Epithelial cell of prostate (primary cell): ENCODE measurements around the gene RBL2.
"Not testable (repeated sequence)": the region's sequence is repeated elsewhere in the genome, so short reads cannot be mapped to it uniquely, and the experiment has no call there.

Experiments
- DNase-seq: peaks from one replicate; pipeline ENCODE4 v3.0.0-alpha.2; 2011; ENCODE audit warnings: low read depth, low spot score
- H3K27ac ChIP-seq: fragments of 450-650 bp; 2 replicates; pipeline ENCODE4 v1.5.1; 2017; ENCODE audit warnings: mild to moderate bottlenecking

RBL2 gene

GRCh38 chr16:53503991-53504663 lies 69.9 kb downstream of the RBL2 start:
- peak overlapping the region; percentile 81 for H3K27ac ChIP-seq
- DNase-seq, result no peak

- peak overlapping the region; percentile 81 for H3K27ac ChIP-seq
- DNase-seq, result no peak
These were observed 70.4 kb downstream of the RBL2 start for GRCh38 chr16:53504665-53505064.

GRCh38 chr16:53506254-53506653 lies 72.0 kb downstream of the RBL2 start:
- H3K27ac ChIP-seq, result no peak overlapping the region
- DNase-seq, result no peak

- no peak overlapping the region for H3K27ac ChIP-seq
- no peak for DNase-seq
These were observed 73.4 kb downstream of the RBL2 start for GRCh38 chr16:53507464-53508179.

- H3K27ac ChIP-seq, result no peak overlapping the region
- DNase-seq, result no peak
These were observed 75.8 kb downstream of the RBL2 start for GRCh38 chr16:53509906-53510703.

GRCh38 chr16:53510704-53511070 lies 76.4 kb downstream of the RBL2 start:
- peak overlapping the region; percentile 17 for H3K27ac ChIP-seq
- DNase-seq, result no peak

GRCh38 chr16:53511084-53511402 lies 76.8 kb downstream of the RBL2 start:
- peak overlapping the region; percentile 17 for H3K27ac ChIP-seq
- no peak for DNase-seq

GRCh38 chr16:53511403-53512280 lies 77.4 kb downstream of the RBL2 start:
- peak overlapping the region; percentile 17 for H3K27ac ChIP-seq
- no peak for DNase-seq

- not testable (repeated sequence) for H3K27ac ChIP-seq, DNase-seq
These were observed 78.5 kb downstream of the RBL2 start for GRCh38 chr16:53512795-53513194.

GRCh38 chr16:53515259-53515658 lies 81.0 kb downstream of the RBL2 start:
- no peak for DNase-seq
- H3K27ac ChIP-seq, result no peak overlapping the region

- no peak overlapping the region for H3K27ac ChIP-seq
- no peak for DNase-seq
These were observed 81.5 kb downstream of the RBL2 start for GRCh38 chr16:53515811-53516210.

- no peak overlapping the region for H3K27ac ChIP-seq
These were observed 83.6 kb downstream of the RBL2 start for GRCh38 chr16:53517851-53518250.

GRCh38 chr16:53518550-53519416 lies 84.5 kb downstream of the RBL2 start:
- no peak overlapping the region for H3K27ac ChIP-seq

More at GRCh38 chr16:53517851-53518250, 83.6 kb downstream of the RBL2 start:
- DNase-seq, result no peak

GRCh38 chr16:53519417-53520091 lies 85.3 kb downstream of the RBL2 start:
- no peak overlapping the region for H3K27ac ChIP-seq
- no peak for DNase-seq

More at GRCh38 chr16:53518550-53519416, 84.5 kb downstream of the RBL2 start:
- DNase-seq, result no peak

- no peak overlapping the region for H3K27ac ChIP-seq
- DNase-seq, result no peak
These were observed 89.0 kb downstream of the RBL2 start for GRCh38 chr16:53523126-53523804.

GRCh38 chr16:53523971-53524548 lies 89.8 kb downstream of the RBL2 start:
- no peak for DNase-seq
- no peak overlapping the region for H3K27ac ChIP-seq

GRCh38 chr16:53528797-53529196 lies 94.5 kb downstream of the RBL2 start:
- H3K27ac ChIP-seq, result no peak overlapping the region
- DNase-seq, result no peak

- no peak for DNase-seq
- H3K27ac ChIP-seq, result no peak overlapping the region
These were observed 95.2 kb downstream of the RBL2 start for GRCh38 chr16:53529513-53529912.
